Loucy (cell line): ENCODE measurements around the gene CAPN11.

ENCODE experiments used
- H2AFZ ChIP-seq: fragments of 200-600 bp; sonication (generic); 2 replicates; pipeline ENCODE4 v1.6.0; 2016; ENCODE audit warnings: antibody characterized with exemption, mild to moderate bottlenecking, low read length, moderate library complexity
- H3F3A ChIP-seq: fragments of 200-600 bp; 2 replicates; pipeline ENCODE4 v1.6.0; 2016; ENCODE audit warnings: antibody characterized with exemption, low read depth, mild to moderate bottlenecking
- H3K27me3 ChIP-seq: fragments of 200-600 bp; sonication (generic); 2 replicates; pipeline ENCODE4 v1.6.1; 2014; ENCODE audit warnings: low read length, mild to moderate bottlenecking; ENCODE audit not compliant: insufficient read depth, poor library complexity, severe bottlenecking
- H3K36me3 ChIP-seq: fragments of 200-600 bp; sonication (generic); 2 replicates; pipeline ENCODE4 v1.6.1; 2016; ENCODE audit warnings: low read length; ENCODE audit not compliant: insufficient read depth
- H3K4me1 ChIP-seq: fragments of 200-600 bp; sonication (generic); 2 replicates; pipeline ENCODE4 v1.5.1; 2014; ENCODE audit warnings: low read length, mild to moderate bottlenecking; ENCODE audit not compliant: insufficient read depth, poor library complexity, severe bottlenecking
- H3K4me2 ChIP-seq: fragments of 200-600 bp; sonication (generic); 2 replicates; pipeline ENCODE4 v1.6.0; 2014; ENCODE audit warnings: antibody characterized with exemption, low read length, low read depth, mild to moderate bottlenecking; ENCODE audit not compliant: poor library complexity, severe bottlenecking
- H3K4me3 ChIP-seq: fragments of 200-600 bp; sonication (generic); 2 replicates; pipeline ENCODE4 v1.5.1; 2014; ENCODE audit warnings: low read length, mild to moderate bottlenecking, mixed read lengths; ENCODE audit not compliant: poor library complexity, severe bottlenecking
- H3K79me2 ChIP-seq: fragments of 200-600 bp; sonication (generic); 2 replicates; pipeline ENCODE4 v1.6.1; 2014; ENCODE audit warnings: low read length; ENCODE audit not compliant: insufficient read depth
- H3K9ac ChIP-seq: fragments of 200-600 bp; sonication (generic); 2 replicates; pipeline ENCODE4 v1.6.0; 2014; ENCODE audit warnings: mild to moderate bottlenecking, low read depth, low read length, moderate library complexity; ENCODE audit not compliant: poor library complexity, severe bottlenecking
- H3K9me2 ChIP-seq: fragments of 200-600 bp; sonication (generic); replicated peaks from 2 replicates; pipeline ENCODE4 v1.6.1; 2016; ENCODE audit warnings: low read depth, low read length, mixed read lengths
- H3K9me3 ChIP-seq: fragments of 200-600 bp; sonication (generic); 2 replicates; pipeline ENCODE4 v1.6.1; 2014; ENCODE audit warnings: mild to moderate bottlenecking, antibody characterized with exemption, low read length, low read depth; ENCODE audit not compliant: insufficient read depth
- H4K20me1 ChIP-seq: fragments of 200-600 bp; sonication (generic); 2 replicates; pipeline ENCODE4 v1.6.0; 2014; ENCODE audit warnings: antibody characterized with exemption, low read length, mild to moderate bottlenecking; ENCODE audit not compliant: insufficient read depth, poor library complexity, severe bottlenecking
- CTCF ChIP-seq: fragments of 200-600 bp; sonication (generic); conservative IDR thresholded peaks from 2 replicates; pipeline ENCODE4 v1.5.1; 2014; ENCODE audit warnings: mild to moderate bottlenecking, antibody characterized with exemption, low read length
- EZH2phosphoT487 ChIP-seq: fragments of 200-600 bp; IDR thresholded peaks from 2 replicates; pipeline ENCODE4 v1.6.1; 2018; ENCODE audit warnings: antibody characterized with exemption, mild to moderate bottlenecking, moderate library complexity, borderline replicate concordance

CAPN11 gene

GRCh38 chr6:44128020-44128917 lies 30.4 kb upstream of the CAPN11 start:
- TF ChIP-seq EZH2phosphoT487: no peak
- TF ChIP-seq CTCF: no peak
- Histone ChIP-seq H3K9me2 (no peaks in the 10 kb centered on the region), H3F3A (no peaks in the 10 kb centered on the region), H3K4me3 (peak overlapping the region; percentile 81), H3K4me2 (peak overlapping the region; percentile 86), H3K4me1 (peaks cover 40% of the 10 kb centered on the region), H4K20me1 (peaks cover 36% of the 10 kb centered on the region), H2AFZ (peak overlapping the region; percentile 95), H3K9ac (peak overlapping the region; percentile 80), H3K27me3 (no peaks in the 10 kb centered on the region), H3K79me2 (peaks cover 37% of the 10 kb centered on the region), H3K36me3 (no peaks in the 10 kb centered on the region), H3K9me3 (no peaks in the 10 kb centered on the region)

GRCh38 chr6:44129841-44130322 lies 28.7 kb upstream of the CAPN11 start:
- H3K27me3 ChIP-seq: no peaks in the 10 kb centered on the region
- no peak overlapping the region for H3K9ac ChIP-seq
- peaks cover 21% of the 10 kb centered on the region for H3K79me2 ChIP-seq
- H3K36me3 ChIP-seq: no peaks in the 10 kb centered on the region
- TF ChIP-seq EZH2phosphoT487: no peak
- no peak for TF ChIP-seq CTCF
- H3K4me3 ChIP-seq: no peak overlapping the region
- no peaks in the 10 kb centered on the region for H3K9me2 ChIP-seq
- no peaks in the 10 kb centered on the region for H3F3A ChIP-seq
- peaks cover 20% of the 10 kb centered on the region for H4K20me1 ChIP-seq
- no peaks in the 10 kb centered on the region for H3K9me3 ChIP-seq
- H3K4me1 ChIP-seq: peaks cover 25% of the 10 kb centered on the region
- no peak overlapping the region for H2AFZ ChIP-seq
- H3K4me2 ChIP-seq: no peak overlapping the region

- Histone ChIP-seq H3K4me2 (no peak overlapping the region), H3F3A (no peaks in the 10 kb centered on the region), H3K36me3 (no peaks in the 10 kb centered on the region), H2AFZ (no peak overlapping the region), H3K79me2 (peaks cover under 1% of the 10 kb centered on the region; the same call in 1 of the 2 replicates), H3K4me1 (peaks cover 9% of the 10 kb centered on the region), H3K9me3 (no peaks in the 10 kb centered on the region), H3K4me3 (no peak overlapping the region), H3K9me2 (no peaks in the 10 kb centered on the region), H3K27me3 (no peaks in the 10 kb centered on the region), H4K20me1 (no peaks in the 10 kb centered on the region), H3K9ac (no peak overlapping the region)
- no peak for TF ChIP-seq CTCF
- TF ChIP-seq EZH2phosphoT487: no peak
Observed at GRCh38 chr6:44131892-44132291, 26.7 kb upstream of the CAPN11 start.
